Small intestine (tissue), 16 donors: ENCODE results near the gene MAN1B1. TPM values are rescaled to one million over a fixed set of nuclear protein-coding genes. Genes with fewer than 3 reads are reported as not detected.
A peak's percentile ranks its signal among the peaks of the same experiment; 100 is the strongest.

Source experiments
- DNase-seq, 2 donors: peaks; one replicate each; pipeline versions ENCODE4 v3.0.0 to v3.0.0-alpha.2; 2013
- FAIRE-seq: peaks from 2 replicates; lab custom pipeline; 2012; peaks lifted over from hg19 to GRCh38; lab: Jason Lieb, UNC
- H3K27ac ChIP-seq, 3 donors: one replicate each; pipeline ENCODE4 v1.5.1; 2013; ENCODE audit warnings: low read length in 2 of 3, mild to moderate bottlenecking in 2 of 3, control low read depth in 1 of 3, inconsistent platforms in 1 of 3, low read depth in 1 of 3, moderate library complexity in 1 of 3
- H3K27me3 ChIP-seq, 3 donors: one replicate each; pipeline ENCODE4 v1.6.1; 2013; ENCODE audit warnings: low read length in 3 of 3, inconsistent platforms in 1 of 3; ENCODE audit not compliant: control insufficient read depth in 3 of 3, insufficient read depth in 3 of 3
- H3K36me3 ChIP-seq, 3 donors: one replicate each; pipeline ENCODE4 v1.6.1; 2013; ENCODE audit warnings: low read length in 3 of 3, inconsistent platforms in 1 of 3, low read depth in 1 of 3, mild to moderate bottlenecking in 1 of 3, moderate library complexity in 1 of 3; ENCODE audit not compliant: control insufficient read depth in 3 of 3, insufficient read depth in 2 of 3
- H3K4me1 ChIP-seq, 3 donors: one replicate each; pipeline ENCODE4 v1.6.1; 2013; ENCODE audit warnings: low read length in 2 of 3, inconsistent platforms in 1 of 3, low read depth in 1 of 3, mild to moderate bottlenecking in 1 of 3, moderate library complexity in 1 of 3; ENCODE audit not compliant: control insufficient read depth in 3 of 3, insufficient read depth in 2 of 3
- H3K4me3 ChIP-seq, 3 donors: one replicate each; pipeline ENCODE4 v1.5.1; 2013; ENCODE audit warnings: low read length in 3 of 3, control low read depth in 1 of 3, inconsistent platforms in 1 of 3, low read depth in 1 of 3, mild to moderate bottlenecking in 1 of 3, moderate library complexity in 1 of 3
- H3K9me3 ChIP-seq, 2 donors: one replicate each; pipeline ENCODE4 v1.6.1; 2013; ENCODE audit warnings: low read depth in 1 of 2, low read length in 1 of 2; ENCODE audit not compliant: control insufficient read depth in 2 of 2, insufficient read depth in 1 of 2
- WGBS, 3 donors: extraction: QIAGEN DNeasy Blood & Tissue Kit; methylation state at CpG; one replicate each; pipeline ENCODE4 v1.1.7; 2013; 5-methylcytosine and 5-hydroxymethylcytosine counted together
- long read RNA-seq, 10 donors: transcript quantifications; one replicate each; lab custom pipeline, GENCODE V29; 2026
- polyA plus RNA-seq, 4 donors: library from polyadenylated mRNA; stranded (reverse) in 3 of 4; unstranded in 1 of 4; fragments of 200-250 nt in 3 of 4; fragments of 120-200 nt in 1 of 4; gene quantifications; one replicate each; pipeline versions ENCODE4 v1.2.1 to v1.2.3, GENCODE V29; 2013
- donor health status: healthy with polysubstance abuse.
- donor health status: control.
- donor health status: control.
- donor health status: Bipolar disorder and iron deficiency.
- donor health status: healthy.

MAN1B1 gene
- polyA plus RNA-seq: 10 to 100 TPM; 40.3 to 69.4 (median 42.5) TPM
- long read RNA-seq, donor 1, full-length matches to known transcripts: 18 of 18 reads
- long read RNA-seq, donor 1, partial matches to known transcripts: 0 of 18 reads
- long read RNA-seq, donor 1, other reads (novel, unspliced or antisense): 0 of 18 reads
- long read RNA-seq, donor 2, partial matches to known transcripts: 6 of 11 reads
- long read RNA-seq, donor 2, other reads (novel, unspliced or antisense): 0 of 11 reads
- long read RNA-seq, donor 3, full-length matches to known transcripts: 4 of 4 reads
- long read RNA-seq, donor 3, partial matches to known transcripts: 0 of 4 reads
- long read RNA-seq, donor 3, other reads (novel, unspliced or antisense): 0 of 4 reads
- long read RNA-seq, donor 4: 0 reads
- long read RNA-seq, donor 5, partial matches to known transcripts: 0 of 2 reads
- long read RNA-seq, donor 5, other reads (novel, unspliced or antisense): 0 of 2 reads
- long read RNA-seq, donor 6, full-length matches to known transcripts: 4 of 13 reads
- long read RNA-seq, donor 6, partial matches to known transcripts: 9 of 13 reads
- long read RNA-seq, donor 6, other reads (novel, unspliced or antisense): 0 of 13 reads
- long read RNA-seq, donor 7: 0 reads
- long read RNA-seq, donor 8, partial matches to known transcripts: 0 of 3 reads
- long read RNA-seq, donor 8, other reads (novel, unspliced or antisense): 0 of 3 reads
- long read RNA-seq, donor 9: 0 reads
- long read RNA-seq, donor 10, full-length matches to known transcripts: 12 of 12 reads
- long read RNA-seq, donor 10, partial matches to known transcripts: 0 of 12 reads
- long read RNA-seq, donor 10, other reads (novel, unspliced or antisense): 0 of 12 reads

DNA sequence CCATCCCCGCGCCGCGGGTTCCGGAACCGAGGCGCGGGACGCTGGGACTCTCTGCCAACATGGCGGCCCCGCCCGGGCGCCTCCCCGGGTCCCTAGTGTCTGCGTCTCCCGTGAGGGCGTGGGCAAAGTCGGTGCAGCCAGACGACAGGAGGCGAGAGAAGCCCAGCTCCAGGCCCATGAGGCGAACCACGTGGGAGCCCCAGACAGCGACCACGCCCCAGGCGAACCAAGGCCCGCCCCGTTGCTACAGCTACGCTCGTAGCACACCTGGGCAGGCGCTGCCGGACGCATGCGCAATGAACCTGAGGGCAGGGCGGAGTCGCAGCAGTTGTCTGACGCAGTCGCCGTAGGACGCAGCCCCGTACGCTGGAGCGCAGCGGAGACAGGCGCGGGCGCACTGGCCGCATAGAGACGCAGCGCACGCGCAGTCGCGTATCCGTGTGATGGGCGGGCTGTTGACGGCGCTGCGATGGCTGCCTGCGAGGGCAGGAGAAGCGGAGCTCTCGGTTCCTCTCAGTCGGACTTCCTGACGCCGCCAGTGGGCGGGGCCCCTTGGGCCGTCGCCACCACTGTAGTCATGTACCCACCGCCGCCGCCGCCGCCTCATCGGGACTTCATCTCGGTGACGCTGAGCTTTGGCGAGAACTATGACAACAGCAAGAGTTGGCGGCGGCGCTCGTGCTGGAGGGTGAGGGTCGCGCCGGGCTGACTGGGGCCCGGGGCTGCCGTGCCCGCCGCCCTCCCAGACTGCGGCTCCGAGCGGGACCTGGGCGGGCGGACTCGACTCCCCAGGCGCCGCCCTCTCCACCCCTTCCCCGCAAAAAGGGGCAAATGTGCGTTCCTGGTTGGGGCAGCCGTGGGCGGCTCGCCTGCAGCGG, at the start of gene MAN1B1:
Gene MAN1B1, plus strand, starts transcription at position 455 of the 878 bp plus-strand sequence. Its CDS starts 15 bp downstream, at position 470.
- FAIRE-seq: no peak
- peaks cover 0 to 18% (median 10%) of the 10 kb centered on the region in 3 donors for H3K4me1 ChIP-seq

GRCh38 chr9:137037035-137037434, 49.8 kb upstream of the MAN1B1 start:
- DNase-seq (no peak), FAIRE-seq (no peak)
- no peak overlapping the region for H3K27ac ChIP-seq
- peaks cover 0 to 22% (median 0%) of the 10 kb centered on the region in 3 donors for H3K36me3 ChIP-seq
- H3K9me3 ChIP-seq: no peaks in the 10 kb centered on the region
- no peak overlapping the region for H3K4me3 ChIP-seq
- WGBS, 3 donors: 37 to 72% (median 56%) methylated on average over 13 of the region's 13 CpGs
- H3K4me1 ChIP-seq: peaks cover 0 to 18% (median 0%) of the 10 kb centered on the region in 3 donors
- no peaks in the 10 kb centered on the region for H3K27me3 ChIP-seq

More for the DNA sequence above, at the start of gene MAN1B1:
- no peaks in the 10 kb centered on the region for H3K9me3 ChIP-seq
- peak within 1 kb of the TSS; percentile 69 to 99 (median 94) for H3K27ac ChIP-seq
- peak; percentile 99 to 100 for DNase-seq
- WGBS, 3 donors: 0% methylated on average over 92 to 101 of the region's 101 CpGs
- peaks cover 0 to 43% (median 3%) of the 10 kb centered on the region in 3 donors for H3K36me3 ChIP-seq
- peak within 1 kb of the TSS; percentile 52 to 82 (median 61) for H3K4me3 ChIP-seq
- H3K27me3 ChIP-seq: no peaks in the 10 kb centered on the region

DNA sequence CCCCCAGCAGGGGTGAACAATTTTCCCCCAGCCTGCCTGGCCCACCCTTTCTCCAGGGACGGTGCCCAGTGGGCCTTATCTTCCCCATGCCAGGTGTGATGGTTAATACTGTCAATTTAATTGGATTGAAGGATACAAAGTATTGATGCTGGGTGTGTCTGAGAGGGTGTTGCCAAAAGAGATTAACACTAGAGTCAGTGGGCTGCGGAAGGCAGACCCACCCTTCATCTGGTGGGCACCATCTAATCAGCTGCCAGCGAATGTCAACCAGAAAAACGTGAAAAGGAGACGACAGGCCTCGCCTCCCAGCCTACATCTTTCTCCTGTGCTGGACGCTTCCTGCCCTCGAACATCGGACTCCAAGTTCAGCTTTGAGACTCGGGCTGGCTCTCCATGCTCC, 49.3 kb upstream of the MAN1B1 start:
- FAIRE-seq (no peak), DNase-seq (no peak)
- Histone ChIP-seq H3K27ac (no peak overlapping the region), H3K27me3 (no peaks in the 10 kb centered on the region), H3K4me1 (peaks cover 0 to 14% (median 0%) of the 10 kb centered on the region in 3 donors), H3K9me3 (no peaks in the 10 kb centered on the region), H3K4me3 (no peak overlapping the region), H3K36me3 (peaks cover 0 to 22% (median 0%) of the 10 kb centered on the region in 3 donors)
- WGBS, 3 donors: 69 to 80% (median 79%) methylated on average over 10 of the region's 10 CpGs

GRCh38 chr9:137038916-137039315, 47.9 kb upstream of the MAN1B1 start:
- H3K27me3 ChIP-seq: peaks cover 0 to 5% (median 0%) of the 10 kb centered on the region in 3 donors
- peaks cover 0 to 22% (median 0%) of the 10 kb centered on the region in 3 donors for H3K36me3 ChIP-seq
- FAIRE-seq: no peak
- WGBS, 3 donors: 79 to 94% (median 87%) methylated on average over 9 of the region's 9 CpGs
- DNase-seq: no peak
- no peaks in the 10 kb centered on the region for H3K9me3 ChIP-seq
- H3K27ac ChIP-seq: no peak overlapping the region
- peaks cover 0 to 17% (median 0%) of the 10 kb centered on the region in 3 donors for H3K4me1 ChIP-seq
- no peak overlapping the region for H3K4me3 ChIP-seq

GRCh38 chr9:137039611-137040366, 47.0 kb upstream of the MAN1B1 start:
- no peaks in the 10 kb centered on the region for H3K9me3 ChIP-seq
- DNase-seq (no peak), FAIRE-seq (no peak)
- WGBS, 3 donors: 86 to 90% (median 88%) methylated on average over 27 to 32 of the region's 32 CpGs
- peaks cover 0 to 22% (median 0%) of the 10 kb centered on the region in 3 donors for H3K36me3 ChIP-seq
- H3K27ac ChIP-seq: no peak overlapping the region
- H3K27me3 ChIP-seq: peaks cover 0 to 13% (median 0%) of the 10 kb centered on the region in 3 donors
- peaks cover 0 to 20% (median 0%) of the 10 kb centered on the region in 3 donors for H3K4me1 ChIP-seq
- H3K4me3 ChIP-seq: no peak overlapping the region

- H3K27me3 ChIP-seq: peaks cover 0 to 21% (median 0%) of the 10 kb centered on the region in 3 donors
- H3K27ac ChIP-seq: no peak overlapping the region
- H3K36me3 ChIP-seq: peaks cover 0 to 22% (median 0%) of the 10 kb centered on the region in 3 donors
- H3K4me3 ChIP-seq: no peak overlapping the region
- WGBS, 3 donors: 85 to 91% (median 87%) methylated on average over 16 to 23 of the region's 23 CpGs
- DNase-seq: no peak
- FAIRE-seq: no peak
- H3K9me3 ChIP-seq: no peaks in the 10 kb centered on the region
- peaks cover 0 to 21% (median 0%) of the 10 kb centered on the region in 3 donors for H3K4me1 ChIP-seq
Observed at GRCh38 chr9:137040568-137040967, 46.2 kb upstream of the MAN1B1 start.

DNA sequence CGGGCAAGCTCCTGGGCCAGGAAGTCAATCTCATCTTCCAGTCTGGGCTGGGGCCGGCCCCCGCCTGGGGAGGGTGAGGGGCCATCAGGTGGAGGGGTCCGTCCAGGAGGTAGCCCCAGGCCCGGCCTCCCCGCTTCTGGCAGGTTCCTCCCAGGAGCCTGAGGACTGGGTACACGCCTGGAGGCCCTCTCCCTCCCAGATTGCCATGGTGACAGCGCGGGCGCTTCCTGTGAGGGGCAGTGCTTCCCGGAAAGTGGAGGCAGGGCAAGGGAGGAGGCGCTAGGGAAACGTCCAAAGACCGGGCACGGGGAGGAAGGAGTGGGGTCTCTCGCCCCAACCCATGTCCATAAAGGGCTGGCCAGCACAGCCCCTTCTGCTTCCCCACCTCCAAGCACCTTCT, 45.7 kb upstream of the MAN1B1 start:
- H3K27ac ChIP-seq: no peak overlapping the region
- no peak for FAIRE-seq
- 63 to 73% (median 71%) methylated on average over 16 of the region's 16 CpGs for WGBS, 3 donors

More for the DNA sequence above, 45.7 kb upstream of the MAN1B1 start:
- peaks cover 0 to 22% (median 0%) of the 10 kb centered on the region in 3 donors for H3K36me3 ChIP-seq
- DNase-seq: no peak
- peaks cover 0 to 20% (median 0%) of the 10 kb centered on the region in 3 donors for H3K4me1 ChIP-seq
- H3K4me3 ChIP-seq: no peak overlapping the region
- H3K9me3 ChIP-seq: no peaks in the 10 kb centered on the region
- peaks cover 0 to 24% (median 0%) of the 10 kb centered on the region in 3 donors for H3K27me3 ChIP-seq
